Gastrocnemius medialis (tissue), 4 donors: ENCODE data around the gene ADGRB3.
"Not testable (repeated sequence)": the region's sequence is repeated elsewhere in the genome, so short reads cannot be mapped to it uniquely, and the experiment has no call there.

Source experiments
- CTCF ChIP-seq, 5 experiments: fragments of 450-650 bp in 3 of 5; fragments of 200-600 bp in 2 of 5; sonication (generic) in 2 of 5; IDR thresholded peaks in 4 of 5; conservative IDR thresholded peaks in 1 of 5; 1 replicate in 4 of 5; 2 replicates in 1 of 5; pipeline ENCODE4 v1.5.1; 2016 to 2019; ENCODE audit warnings: antibody characterized with exemption in 5 of 5, mild to moderate bottlenecking in 3 of 5, moderate library complexity in 3 of 5
- POLR2A ChIP-seq, 2 donors: fragments of 450-650 bp; IDR thresholded peaks; one replicate each; pipeline ENCODE4 v1.6.1; 2017; ENCODE audit warnings: antibody characterized with exemption in 2 of 2, mild to moderate bottlenecking in 2 of 2, moderate library complexity in 2 of 2

- not testable (repeated sequence) for TF ChIP-seq CTCF (IDR thresholded peaks at IDR 0.05 in 4 of 5, conservative IDR thresholded peaks at IDR 0.05 in 1 of 5); POLR2A (IDR thresholded peaks at IDR 0.05)
Measured at GRCh38 chr6:68981668-68982067, 346.6 kb downstream of the ADGRB3 start.
